Urinary bladder (tissue), 4 donors: ENCODE data around the gene CCDC7. TPM values are rescaled to one million over a fixed set of nuclear protein-coding genes. Genes with fewer than 3 reads are reported as not detected.
"Not testable (repeated sequence)": the region's sequence is repeated elsewhere in the genome, so short reads cannot be mapped to it uniquely, and the experiment has no call there.

ENCODE experiments used
- DNase-seq: peaks from one replicate; pipeline ENCODE4 v3.0.0-alpha.2; 2015; ENCODE audit errors: extremely low spot score
- H3K27ac ChIP-seq: one replicate; pipeline ENCODE4 v1.5.1; 2013; ENCODE audit warnings: low read depth, mild to moderate bottlenecking, moderate library complexity
- H3K36me3 ChIP-seq: one replicate; pipeline ENCODE4 v1.6.1; 2013; ENCODE audit warnings: mild to moderate bottlenecking, moderate library complexity; ENCODE audit not compliant: insufficient read depth
- H3K4me1 ChIP-seq: one replicate; pipeline ENCODE4 v1.6.1; 2013; ENCODE audit warnings: mild to moderate bottlenecking, moderate library complexity; ENCODE audit not compliant: insufficient read depth
- H3K4me3 ChIP-seq: one replicate; pipeline ENCODE4 v1.5.1; 2013; ENCODE audit warnings: low read depth, low read length
- WGBS: extraction: QIAGEN DNeasy Blood & Tissue Kit; methylation state at CpG from one replicate; pipeline ENCODE4 v1.1.7; 2013; 5-methylcytosine and 5-hydroxymethylcytosine counted together
- polyA plus RNA-seq: library from polyadenylated mRNA; stranded (reverse); fragments of 200-250 nt; gene quantifications from one replicate; pipeline ENCODE4 v1.2.3, GENCODE V29; 2013
- total RNA-seq: library from RNA; depleted of rRNA; stranded (reverse); fragments of >200 nt; gene quantifications from one replicate; pipeline ENCODE4 v1.2.3, GENCODE V29; 2014
- donor health status: healthy with polysubstance abuse.
- donor health status: healthy.

CCDC7 gene
- total and polyA plus RNA-seq, 2 donors = 1.2 to 109 TPM

GRCh38 chr10:32629910-32630309 lies 184.0 kb downstream of the CCDC7 start:
- Histone ChIP-seq H3K4me1 (no peaks in the 10 kb centered on the region), H3K36me3 (no peaks in the 10 kb centered on the region), H3K4me3 (no peak overlapping the region), H3K27ac (no peak overlapping the region)
- DNase-seq = no peak

GRCh38 chr10:32646535-32646934 lies 200.6 kb downstream of the CCDC7 start:
- no peak overlapping the region for H3K27ac ChIP-seq
- no peaks in the 10 kb centered on the region for H3K4me1 ChIP-seq
- H3K36me3 ChIP-seq = peaks cover 1% of the 10 kb centered on the region
- H3K4me3 ChIP-seq = no peak overlapping the region
- no peak for DNase-seq
- WGBS = 94% methylated on average over 1 of the region's 1 CpG

DNA sequence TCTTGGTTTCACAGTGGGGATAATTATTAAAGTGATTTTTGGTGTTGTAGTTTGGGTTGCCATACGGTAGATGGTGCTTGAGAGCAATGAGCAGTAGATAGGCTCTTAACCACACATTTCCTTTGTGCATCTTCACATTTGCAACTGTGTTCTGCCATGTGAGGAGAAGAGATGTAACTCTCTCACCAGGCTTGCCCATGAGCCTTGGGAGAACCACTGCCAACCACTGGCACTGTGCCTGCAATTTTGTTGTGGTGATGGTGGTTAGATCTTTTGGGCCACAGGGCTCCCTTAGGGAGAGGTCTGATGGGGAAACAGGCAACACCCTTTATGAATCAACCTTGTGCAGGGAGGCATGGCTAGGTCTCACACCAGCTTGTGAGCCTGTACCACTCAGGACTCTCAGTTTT lies 204.3 kb downstream of the CCDC7 start:
- H3K4me3 ChIP-seq = no peak overlapping the region
- H3K36me3 ChIP-seq = peaks cover 1% of the 10 kb centered on the region
- no peak for DNase-seq
- H3K4me1 ChIP-seq = no peaks in the 10 kb centered on the region
- WGBS = 80% methylated on average over 1 of the region's 1 CpG
- H3K27ac ChIP-seq = no peak overlapping the region

- H3K36me3 ChIP-seq, H3K4me1 ChIP-seq, H3K27ac ChIP-seq, H3K4me3 ChIP-seq, DNase-seq: not testable (repeated sequence)
- WGBS = 90% methylated on average over 1 of the region's 1 CpG
Measured at GRCh38 chr10:32657430-32657829, 211.5 kb downstream of the CCDC7 start.

DNA sequence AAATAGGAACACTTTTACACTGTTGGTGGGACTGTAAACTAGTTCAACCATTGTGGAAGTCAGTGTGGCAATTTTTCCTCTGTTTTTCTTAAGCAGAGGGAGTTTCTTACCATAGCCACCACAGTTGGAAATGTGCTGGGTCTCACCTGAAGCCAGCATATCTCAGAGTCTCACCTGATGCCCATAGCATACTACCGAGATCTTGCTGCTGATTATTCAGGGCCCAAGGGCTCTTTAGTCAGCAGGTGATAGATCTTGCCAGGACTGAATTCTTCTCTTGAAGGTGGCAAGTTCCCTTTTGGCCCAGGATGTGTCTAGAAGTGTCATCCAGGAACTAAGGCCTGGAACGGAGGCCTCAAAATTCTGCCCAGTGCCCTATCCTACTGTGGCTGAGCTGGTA lies 215.4 kb downstream of the CCDC7 start:
- 100% methylated on average over 2 of the region's 2 CpGs for WGBS
- Histone ChIP-seq H3K4me1 (no peaks in the 10 kb centered on the region), H3K36me3 (no peaks in the 10 kb centered on the region), H3K4me3 (no peak overlapping the region), H3K27ac (no peak overlapping the region)
- DNase-seq = no peak

GRCh38 chr10:32680803-32681557 lies 235.0 kb downstream of the CCDC7 start:
- DNase-seq = no peak
- H3K27ac ChIP-seq = no peak overlapping the region
- H3K4me1 ChIP-seq = no peaks in the 10 kb centered on the region
- H3K4me3 ChIP-seq = no peak overlapping the region
- WGBS = 85% methylated on average over 4 of the region's 4 CpGs
- peaks cover 1% of the 10 kb centered on the region for H3K36me3 ChIP-seq

GRCh38 chr10:32684291-32684690 lies 238.4 kb downstream of the CCDC7 start:
- DNase-seq = no peak
- Histone ChIP-seq H3K27ac (no peak overlapping the region), H3K36me3 (peaks cover 4% of the 10 kb centered on the region), H3K4me1 (no peaks in the 10 kb centered on the region), H3K4me3 (no peak overlapping the region)
- 100% methylated on average over 2 of the region's 2 CpGs for WGBS

GRCh38 chr10:32687116-32687515 lies 241.2 kb downstream of the CCDC7 start:
- H3K27ac ChIP-seq = no peak overlapping the region
- H3K36me3 ChIP-seq = peaks cover 3% of the 10 kb centered on the region
- H3K4me1 ChIP-seq = no peaks in the 10 kb centered on the region
- DNase-seq = no peak
- H3K4me3 ChIP-seq = no peak overlapping the region

DNA sequence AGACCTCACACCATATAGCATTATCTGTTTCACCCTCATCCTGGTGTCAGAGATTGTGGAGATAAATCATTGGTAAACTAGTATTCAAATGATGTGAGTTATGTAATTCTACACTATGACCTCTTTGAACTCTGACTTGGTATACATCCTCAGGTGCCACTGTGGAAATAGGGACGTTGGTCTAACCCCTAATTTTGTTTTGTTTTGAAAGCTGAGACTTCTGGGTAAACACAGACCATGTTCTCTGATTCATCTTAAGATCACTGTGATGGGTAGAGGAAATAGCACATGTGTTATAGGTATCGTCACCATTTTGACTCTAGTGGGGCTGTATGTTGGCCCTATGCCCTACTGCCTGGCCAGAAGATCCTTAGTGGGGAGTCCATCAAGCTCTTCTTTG lies 241.6 kb downstream of the CCDC7 start:
- 75% methylated on average over 2 of the region's 2 CpGs for WGBS
- Histone ChIP-seq H3K27ac (no peak overlapping the region), H3K36me3 (peaks cover 3% of the 10 kb centered on the region), H3K4me1 (no peaks in the 10 kb centered on the region), H3K4me3 (no peak overlapping the region)
- DNase-seq = no peak

DNA sequence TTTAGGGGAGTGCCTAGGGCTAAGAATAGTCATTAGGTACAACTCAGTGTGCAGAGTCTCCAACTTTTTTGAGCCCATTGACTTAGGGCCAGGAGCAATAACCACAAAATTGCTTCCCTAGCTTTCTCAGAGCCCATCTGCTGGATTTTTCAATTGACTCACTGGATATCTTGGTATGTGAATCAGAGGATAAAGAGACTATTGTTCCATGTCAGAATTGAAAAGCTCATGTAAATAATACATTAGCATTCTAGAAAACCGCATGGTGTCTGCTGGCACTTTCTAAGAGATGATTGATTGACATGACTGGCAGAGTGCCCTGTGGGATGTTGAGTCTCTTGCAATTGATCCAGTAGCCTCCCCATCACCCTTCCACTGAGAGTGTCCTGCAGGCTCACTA lies 246.2 kb downstream of the CCDC7 start:
- DNase-seq = no peak
- no peak overlapping the region for H3K4me3 ChIP-seq
- H3K27ac ChIP-seq = no peak overlapping the region
- H3K4me1 ChIP-seq = no peaks in the 10 kb centered on the region
- WGBS = 85% methylated on average over 1 of the region's 1 CpG
- no peaks in the 10 kb centered on the region for H3K36me3 ChIP-seq

- DNase-seq = no peak
- WGBS = 82% methylated on average over 4 of the region's 4 CpGs
Measured at GRCh38 chr10:32693441-32693979, 247.6 kb downstream of the CCDC7 start.

DNA sequence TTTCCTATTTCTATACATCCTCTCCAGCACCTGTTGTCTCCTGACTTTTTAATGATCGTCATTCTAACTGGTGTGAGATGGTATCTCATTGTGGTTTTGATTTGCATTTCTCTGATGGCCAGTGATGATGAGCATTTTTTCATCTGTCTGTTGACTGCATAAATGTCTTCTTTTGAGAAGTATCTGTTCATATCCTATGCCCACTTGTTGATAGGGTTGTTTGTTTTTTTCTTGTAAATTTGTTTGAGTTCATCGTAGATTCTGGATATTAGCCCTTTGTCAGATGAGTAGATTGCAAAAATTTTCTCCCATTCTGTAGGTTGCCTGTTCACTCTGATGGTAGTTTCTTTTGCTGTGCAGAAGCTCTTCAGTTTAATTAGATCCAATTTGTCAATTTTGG lies 253.7 kb downstream of the CCDC7 start:
- 94% methylated on average over 2 of the region's 2 CpGs for WGBS
- DNase-seq = not testable (repeated sequence)

More at GRCh38 chr10:32693441-32693979, 247.6 kb downstream of the CCDC7 start:
- Histone ChIP-seq H3K27ac (no peak overlapping the region), H3K4me3 (no peak overlapping the region), H3K36me3 (no peaks in the 10 kb centered on the region), H3K4me1 (no peaks in the 10 kb centered on the region)

DNA sequence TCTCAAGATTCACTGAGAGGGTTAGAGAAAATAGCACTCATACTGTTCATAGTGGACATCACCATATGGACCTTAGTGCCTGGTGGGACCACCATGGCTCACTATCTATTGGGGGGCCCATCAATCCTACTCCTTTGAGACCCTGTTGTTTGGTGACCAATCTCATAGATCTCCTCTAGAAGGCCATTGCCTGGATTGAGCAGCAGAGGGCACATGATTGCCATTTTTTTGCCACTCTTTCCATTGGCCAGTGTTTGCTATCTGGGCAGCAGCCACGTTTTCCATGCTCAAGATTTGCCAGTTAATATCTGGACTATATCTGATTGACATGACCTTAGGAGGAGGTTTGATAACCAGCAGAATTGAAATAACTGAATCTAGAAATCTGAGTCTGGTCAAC lies 267.6 kb downstream of the CCDC7 start:
- 58% methylated on average over 1 of the region's 1 CpG for WGBS
- Histone ChIP-seq H3K36me3 (no peaks in the 10 kb centered on the region), H3K4me1 (no peaks in the 10 kb centered on the region), H3K27ac (no peak overlapping the region), H3K4me3 (no peak overlapping the region)
- DNase-seq = no peak

More for the DNA sequence above, 253.7 kb downstream of the CCDC7 start:
- not testable (repeated sequence) for H3K4me3 ChIP-seq, H3K36me3 ChIP-seq, H3K27ac ChIP-seq, H3K4me1 ChIP-seq

GRCh38 chr10:32731527-32731926 lies 285.6 kb downstream of the CCDC7 start:
- H3K36me3 ChIP-seq = no peaks in the 10 kb centered on the region
- 92% methylated on average over 9 of the region's 9 CpGs for WGBS
- H3K4me3 ChIP-seq = no peak overlapping the region
- H3K4me1 ChIP-seq = no peaks in the 10 kb centered on the region
- no peak for DNase-seq
- H3K27ac ChIP-seq = no peak overlapping the region
